K562 (cell line): ENCODE measurements around the gene RPL19. TPM values are rescaled to one million over a fixed set of nuclear protein-coding genes. Genes with fewer than 3 reads are reported as not detected.

Source experiments
- ATF6 ChIP-seq: sonication (generic); formaldehyde crosslinking; IDR thresholded peaks from 2 replicates; pipeline ENCODE4 v1.4.0; 2020; ENCODE audit warnings: mild to moderate bottlenecking, missing genetic modification reagents
- FIP1L1 ChIP-seq: fragments of 200-400 bp; formaldehyde crosslinking; IDR thresholded peaks from 2 replicates; pipeline ENCODE4 v1.6.1; 2018; ENCODE audit warnings: mild to moderate bottlenecking, low read depth, low read length; ENCODE audit not compliant: poor library complexity, severe bottlenecking
- GABPB1 ChIP-seq: sonication (generic); formaldehyde crosslinking; IDR thresholded peaks from 2 replicates; pipeline ENCODE4 v1.8.0; 2022; ENCODE audit warnings: mild to moderate bottlenecking, missing genetic modification reagents
- HMGN3 ChIP-seq: IDR thresholded peaks from 2 replicates; pipeline ENCODE4 v1.6.1; 2011; ENCODE audit warnings: borderline replicate concordance, low read depth, mild to moderate bottlenecking, mixed read lengths, low read length; ENCODE audit not compliant: insufficient read length; ENCODE audit errors: extremely low read depth
- MTA3 ChIP-seq: fragments of 450-650 bp; formaldehyde crosslinking; IDR thresholded peaks from 2 replicates; pipeline ENCODE4 v1.6.1; 2017; ENCODE audit warnings: mild to moderate bottlenecking, borderline replicate concordance
- NCOA2 ChIP-seq, 2 experiments: fragments of 450-650 bp; IDR thresholded peaks; 2 replicates each; pipeline ENCODE4 v1.6.1; 2018; ENCODE audit warnings: mild to moderate bottlenecking in 2 of 2, moderate library complexity in 1 of 2; ENCODE audit not compliant: partially characterized antibody in 2 of 2
- POLR3G ChIP-seq: IDR thresholded peaks from 2 replicates; pipeline ENCODE4 v1.6.1; 2011; ENCODE audit not compliant: insufficient read length, insufficient replicate concordance; ENCODE audit errors: extremely low read depth
- PPARD ChIP-seq: fragments of 250-450 bp; sonication (Bioruptor Pico); IDR thresholded peaks from 2 replicates; pipeline ENCODE4 v1.8.0; 2022; ENCODE audit warnings: inconsistent platforms, mild to moderate bottlenecking, moderate library complexity
- RBM14 ChIP-seq: fragments of 200-400 bp; formaldehyde crosslinking; IDR thresholded peaks from 2 replicates; pipeline ENCODE4 v1.6.1; 2018; ENCODE audit warnings: low read depth, mild to moderate bottlenecking, low read length, moderate library complexity, borderline replicate concordance; ENCODE audit not compliant: insufficient read depth
- RBM17 ChIP-seq: fragments of 200-400 bp; formaldehyde crosslinking; IDR thresholded peaks from 2 replicates; pipeline ENCODE4 v1.6.1; 2017; ENCODE audit warnings: low read depth, mild to moderate bottlenecking, low read length, borderline replicate concordance
- SMAD2 ChIP-seq: fragments of 150-350 bp; IDR thresholded peaks from 2 replicates; pipeline ENCODE4 v1.6.1; 2014; ENCODE audit warnings: low read depth, mild to moderate bottlenecking, low read length
- SMAD3 ChIP-seq: fragments of 450-650 bp; formaldehyde crosslinking; conservative IDR thresholded peaks from 2 replicates; pipeline ENCODE4 v1.4.0; 2020; ENCODE audit warnings: mild to moderate bottlenecking
- SMARCE1 ChIP-seq: fragments of 450-650 bp; IDR thresholded peaks from 2 replicates; pipeline ENCODE4 v1.7.1; 2016; ENCODE audit warnings: mild to moderate bottlenecking
- SMC3 ChIP-seq: conservative IDR thresholded peaks from 2 replicates; pipeline ENCODE4 v1.6.1; 2011; ENCODE audit warnings: low read depth, low read length, improper control_type of control experiment; ENCODE audit not compliant: insufficient read depth
- VEZF1 ChIP-seq: fragments of 200-800 bp; sonication (Bioruptor generic); IDR thresholded peaks from 2 replicates; pipeline ENCODE4 v1.6.1; 2017; ENCODE audit warnings: missing genetic modification characterization, missing compliant biosample characterization
- ZNF184 ChIP-seq: sonication (generic); formaldehyde crosslinking; IDR thresholded peaks from 2 replicates; pipeline ENCODE4 v1.5.0; 2020; ENCODE audit warnings: missing genetic modification reagents
- ZNF224 ChIP-seq: sonication (generic); formaldehyde crosslinking; IDR thresholded peaks from 2 replicates; pipeline ENCODE4 v1.8.0; 2022; ENCODE audit warnings: mild to moderate bottlenecking, missing genetic modification reagents
- ZNF280B ChIP-seq: fragments of 250-450 bp; sonication (Bioruptor Pico); IDR thresholded peaks from 2 replicates; pipeline ENCODE4 v1.5.1; 2021; ENCODE audit warnings: mild to moderate bottlenecking
- ZNF354B ChIP-seq: fragments of 250-450 bp; sonication (Bioruptor Pico); IDR thresholded peaks from 2 replicates; pipeline ENCODE4 v1.4.0; 2020
- ZNF551 ChIP-seq: fragments of 250-450 bp; sonication (Bioruptor Pico); IDR thresholded peaks from 2 replicates; pipeline ENCODE4 v1.5.0; 2021; ENCODE audit warnings: mild to moderate bottlenecking, moderate library complexity
- ZNF655 ChIP-seq: fragments of 250-450 bp; sonication (Bioruptor Pico); IDR thresholded peaks from 2 replicates; pipeline ENCODE4 v1.5.0; 2021
- ZNF766 ChIP-seq: fragments of 200-800 bp; sonication (Bioruptor generic); conservative IDR thresholded peaks from 2 replicates; pipeline ENCODE4 v1.6.1; 2016; ENCODE audit warnings: missing genetic modification characterization, missing compliant biosample characterization
- polyA plus RNA-seq, 8 experiments: library from polyadenylated mRNA; depleted of rRNA in 4 of 8; stranded (reverse) in 5 of 8; unstranded in 3 of 8; fragments of >200 nt; fragmentation: Nextera tagmentation in 2 of 8; fragmentation: Illumina TruSeq in 1 of 8; extraction: Ambion mirVana in 2 of 8; extraction: Trizol in 1 of 8; gene quantifications; 2 replicates each; pipeline versions ENCODE4 v1.2.1 to v1.2.3, GENCODE V29; 2011 to 2014; ENCODE audit warnings: inconsistent platforms in 1 of 8, missing spikeins in 1 of 8
- total RNA-seq, 7 experiments: library from RNA; depleted of rRNA in 6 of 7; stranded (reverse); fragments of >200 nt in 6 of 7; fragmentation: Illumina TruSeq in 2 of 7; extraction: Trizol in 2 of 7; gene quantifications; 2 replicates each; pipeline versions ENCODE4 v1.2.1 to v1.2.3, GENCODE V29; 2011 to 2021; ENCODE audit warnings: low replicate concordance in 1 of 7

Gene RPL19
- total and polyA plus RNA-seq, 9 of the 15 experiments (the other 6 are each of a cell fraction or from before 2014, with no cell fraction given): 2,263 to 4,614 (median 3,727) TPM

GRCh38 chr17:39174920-39175694 lies 25.0 kb upstream of the RPL19 start (continued):
- TF ChIP-seq VEZF1 (CRISPR knock-in tag): peak; percentile 39; the same call in 1 of the 2 replicates
- no peak for TF ChIP-seq SMAD3 (CRISPR knock-in tag)
- no peak for TF ChIP-seq ZNF354B (CRISPR knock-in tag)
- no peak for TF ChIP-seq SMARCE1
- no peak for TF ChIP-seq HMGN3
- TF ChIP-seq RBM17: no peak
- TF ChIP-seq NCOA2 (IDR thresholded peaks at IDR 0.05; ENCODE audit: partially characterized antibody in 2 of 2): no peak
- TF ChIP-seq POLR3G: no peak
- no peak for TF ChIP-seq ZNF224 (CRISPR knock-in tag)
- TF ChIP-seq SMC3: peak; percentile 62
- TF ChIP-seq MTA3: no peak
- no peak for TF ChIP-seq ATF6
- no peak for TF ChIP-seq GABPB1 (CRISPR knock-in tag)
- no peak for TF ChIP-seq ZNF551 (CRISPR knock-in tag)
- TF ChIP-seq ZNF184: no peak
- TF ChIP-seq ZNF280B (CRISPR knock-in tag): no peak
- TF ChIP-seq RBM14: no peak
- peak; percentile 83 for TF ChIP-seq ZNF766
- TF ChIP-seq PPARD: no peak
- no peak for TF ChIP-seq ZNF655
- no peak for TF ChIP-seq FIP1L1
- TF ChIP-seq SMAD2: no peak
